Hypothalamus (tissue), 51 donors: ENCODE data around the gene EAPP.
"Not testable (repeated sequence)": the region's sequence is repeated elsewhere in the genome, so short reads cannot be mapped to it uniquely, and the experiment has no call there.

Source experiments
- DNase-seq, 51 donors: peaks; one replicate each; lab custom pipeline; 2025; lab: John Stamatoyannopoulos, UW

Gene EAPP

GRCh38 chr14:34538871-34539406, 562 bp downstream of the EAPP start:
- no peak for DNase-seq

- DNase-seq = not testable (repeated sequence)
These were observed 1.4 kb downstream of the EAPP start for GRCh38 chr14:34538096-34538495.

DNA sequence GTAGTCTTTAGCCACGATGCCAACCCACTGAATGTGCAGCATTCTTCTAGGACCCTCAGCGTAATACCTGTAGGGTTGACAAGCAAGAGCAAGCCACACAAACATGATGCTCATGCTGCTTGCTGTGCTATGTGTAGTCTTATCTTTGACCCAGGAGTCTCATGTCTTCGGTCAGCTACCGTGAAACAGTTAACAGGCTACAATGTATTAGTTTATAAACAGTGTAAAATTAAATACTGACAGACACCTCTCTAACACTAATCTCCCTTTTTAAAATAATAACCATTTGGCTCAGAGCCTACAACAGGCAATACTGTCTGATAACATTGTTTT, 1.9 kb downstream of the EAPP start:
- DNase-seq = no peak

DNA sequence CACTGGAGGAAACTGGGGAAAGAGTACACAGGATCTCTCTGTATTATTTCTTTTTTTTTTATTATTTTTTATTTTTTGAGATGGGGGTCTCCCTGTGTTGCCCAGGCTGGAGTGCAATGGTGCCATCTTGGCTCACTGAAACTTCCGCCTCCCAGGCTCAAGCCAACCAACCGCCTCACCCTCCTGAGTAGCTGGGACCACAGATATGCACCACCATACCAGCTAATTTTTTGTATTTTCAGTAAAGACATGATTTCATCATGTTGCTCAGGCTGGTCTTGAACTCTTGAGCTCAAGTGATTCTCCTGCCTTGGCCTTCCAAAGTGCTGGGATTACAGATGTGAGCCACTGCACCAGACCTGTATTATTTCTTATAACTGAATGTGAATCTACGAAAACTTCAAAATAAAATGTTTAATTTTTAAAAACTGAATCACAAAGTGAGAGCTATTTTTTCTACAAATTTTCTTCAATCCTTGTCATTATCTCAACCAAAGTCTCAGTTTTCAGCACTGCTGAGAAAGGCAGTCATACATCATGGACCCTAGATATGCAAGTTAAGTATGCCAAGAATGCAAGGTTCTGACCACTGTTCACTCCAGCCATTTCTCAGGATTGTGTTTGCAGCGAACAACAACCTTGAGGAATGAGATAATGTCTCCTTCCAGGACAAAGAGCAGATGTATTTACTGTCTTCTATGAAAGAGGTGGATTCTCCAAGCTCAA, 2.4 kb downstream of the EAPP start:
- no peak for DNase-seq

- no peak for DNase-seq
These were observed 11.9 kb downstream of the EAPP start for GRCh38 chr14:34527591-34527990.

GRCh38 chr14:34524216-34524615, 15.3 kb downstream of the EAPP start:
- DNase-seq = not testable (repeated sequence)

DNA sequence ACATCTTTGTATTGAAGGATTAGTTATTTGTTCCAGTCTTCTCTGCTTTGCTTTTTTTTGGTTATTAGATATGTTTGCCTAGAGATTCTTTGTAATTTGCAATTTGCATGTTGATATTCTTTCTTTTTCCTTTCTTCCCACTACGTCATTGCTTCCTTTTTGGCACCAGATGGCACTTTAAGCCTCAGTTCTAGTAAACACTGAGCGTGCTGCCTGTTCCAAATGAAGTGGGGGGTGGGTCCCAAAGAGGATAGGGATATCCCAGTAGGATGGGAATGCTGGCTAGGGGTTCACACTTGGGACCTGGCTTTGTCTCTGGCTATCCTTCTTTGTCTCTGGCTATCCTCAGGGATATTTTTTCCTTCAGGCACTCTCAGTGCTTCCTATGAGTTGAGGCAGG, 17.0 kb downstream of the EAPP start:
- DNase-seq = no peak

GRCh38 chr14:34521071-34521470, 18.4 kb downstream of the EAPP start:
- DNase-seq = not testable (repeated sequence)

GRCh38 chr14:34520304-34520970, 19.1 kb downstream of the EAPP start:
- DNase-seq = not testable (repeated sequence)

- no peak for DNase-seq
These were observed 31.6 kb downstream of the EAPP start for GRCh38 chr14:34507884-34508283.

DNA sequence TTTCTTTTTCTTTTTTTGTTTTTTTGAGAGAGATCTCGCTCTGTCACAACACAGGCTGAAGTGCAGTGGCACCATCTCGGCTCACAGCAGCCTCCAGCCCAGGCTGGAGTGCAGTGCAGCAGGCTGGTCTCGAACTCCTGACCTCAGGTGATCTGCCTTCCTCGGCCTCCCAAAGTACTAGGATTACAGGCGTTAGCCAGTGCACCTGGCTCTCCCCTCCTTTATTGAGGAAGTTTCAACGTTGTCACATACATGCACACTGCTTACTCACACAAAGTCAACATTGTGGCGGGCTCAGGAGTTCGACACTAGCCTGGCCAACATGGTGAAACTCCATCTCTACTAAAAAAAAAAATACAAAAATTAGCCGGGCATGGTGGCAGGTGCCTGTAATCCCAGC, 32.0 kb downstream of the EAPP start:
- DNase-seq = no peak

DNA sequence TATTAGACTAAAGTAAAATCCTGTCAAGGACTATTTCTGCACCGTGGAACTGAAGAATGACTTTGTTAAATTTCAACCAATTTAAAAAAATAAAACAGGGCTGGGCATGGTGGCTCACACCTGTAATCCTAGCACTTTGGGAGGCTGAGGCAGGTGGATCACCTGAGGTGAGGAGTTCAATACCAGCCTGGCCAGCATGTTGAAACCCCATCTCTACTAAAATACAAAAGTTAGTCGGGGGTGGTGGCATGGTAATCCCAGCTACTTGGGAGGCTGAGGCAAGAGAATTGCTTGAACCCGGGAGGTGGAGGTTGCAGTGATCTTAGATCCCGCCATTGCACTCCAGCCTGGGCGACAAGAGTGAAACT, 34.4 kb downstream of the EAPP start:
- not testable (repeated sequence) for DNase-seq

DNA sequence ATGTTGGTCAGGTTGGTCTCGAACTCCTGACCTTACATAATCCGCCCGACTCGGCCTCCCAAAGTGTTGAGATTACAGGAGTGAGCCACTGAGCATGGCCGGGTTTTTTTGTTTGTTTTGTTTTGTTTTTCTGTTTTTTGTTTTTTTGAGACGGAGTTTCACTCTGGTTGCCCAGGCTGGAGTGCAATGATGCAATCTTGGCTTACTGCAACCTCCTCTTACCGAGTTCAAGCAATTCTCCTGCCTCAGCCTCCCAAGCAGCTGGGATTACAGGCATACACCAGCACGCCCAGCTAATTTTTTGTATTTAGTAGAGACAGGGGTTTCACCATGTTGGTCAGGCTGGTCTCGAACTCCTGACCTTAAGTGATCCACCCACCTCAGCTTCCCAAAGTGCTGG, 35.5 kb downstream of the EAPP start:
- DNase-seq = not testable (repeated sequence)

DNA sequence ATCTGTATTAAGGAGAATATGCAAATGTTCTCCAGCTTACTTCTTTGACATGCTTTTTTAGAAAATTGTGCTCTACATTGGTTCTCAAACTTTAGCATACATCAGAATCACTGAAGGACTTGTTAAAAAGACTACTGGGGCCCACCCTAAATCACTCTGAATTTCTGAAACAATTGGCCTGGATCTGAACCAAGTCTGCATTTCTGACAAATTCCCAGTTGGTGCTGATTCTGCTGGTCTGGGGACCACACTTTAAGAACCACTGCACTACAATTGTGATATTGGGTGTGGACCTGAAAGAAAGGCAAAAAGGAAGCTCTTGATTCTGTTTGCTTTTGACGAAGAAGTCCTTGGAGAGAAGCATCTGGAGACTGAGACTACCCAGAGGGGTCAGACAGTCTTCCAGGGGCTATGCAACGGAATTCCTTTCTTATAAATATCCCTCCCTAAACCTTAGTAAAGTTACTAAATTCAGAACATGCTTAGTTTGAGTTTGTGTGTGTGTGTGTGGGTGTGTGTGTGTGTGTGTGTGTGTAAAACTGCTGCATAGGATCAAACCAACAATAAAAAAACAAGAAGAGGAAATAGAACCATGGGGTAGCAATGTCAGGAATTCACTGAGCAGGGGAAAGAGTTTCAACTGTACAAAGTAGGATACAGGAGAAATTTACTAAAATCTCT, 36.8 kb downstream of the EAPP start:
- DNase-seq = no peak

GRCh38 chr14:34502001-34502400, 37.5 kb downstream of the EAPP start:
- DNase-seq = no peak

DNA sequence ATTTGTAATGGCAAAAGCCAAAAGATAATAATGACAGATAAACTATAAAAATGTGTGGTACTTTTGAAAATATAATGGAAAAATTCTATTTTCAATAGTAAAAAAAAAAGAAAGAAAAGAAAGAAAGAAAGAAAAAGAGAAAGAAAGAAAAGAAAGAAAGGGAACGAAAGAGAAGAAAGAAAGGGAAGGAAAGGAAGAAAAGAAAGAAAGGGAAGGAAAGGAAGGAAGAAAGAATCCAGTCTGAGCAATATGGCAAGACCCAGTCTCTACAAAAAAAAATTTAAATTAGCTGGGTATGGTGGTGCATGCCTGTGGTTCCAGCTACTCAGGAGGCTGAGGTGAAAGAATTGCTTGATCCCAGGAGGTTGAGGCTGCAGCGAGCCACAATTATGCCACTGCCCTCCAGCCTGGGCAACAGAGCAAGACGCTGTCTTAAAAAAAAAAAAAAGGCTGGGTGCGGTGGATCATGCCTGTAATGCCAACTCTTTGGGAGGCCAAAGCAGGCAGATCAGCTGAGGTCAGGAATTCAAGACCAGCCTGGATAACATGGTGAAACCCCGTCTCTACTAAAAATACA, 38.4 kb downstream of the EAPP start:
- DNase-seq = no peak

GRCh38 chr14:34498684-34499412, 40.7 kb downstream of the EAPP start:
- DNase-seq = peak in 1 of 51 donors; percentile 1

GRCh38 chr14:34496679-34497513, 42.6 kb downstream of the EAPP start:
- peak in 47 of 51 donors; percentile 6 to 87 (median 52) for DNase-seq

DNA sequence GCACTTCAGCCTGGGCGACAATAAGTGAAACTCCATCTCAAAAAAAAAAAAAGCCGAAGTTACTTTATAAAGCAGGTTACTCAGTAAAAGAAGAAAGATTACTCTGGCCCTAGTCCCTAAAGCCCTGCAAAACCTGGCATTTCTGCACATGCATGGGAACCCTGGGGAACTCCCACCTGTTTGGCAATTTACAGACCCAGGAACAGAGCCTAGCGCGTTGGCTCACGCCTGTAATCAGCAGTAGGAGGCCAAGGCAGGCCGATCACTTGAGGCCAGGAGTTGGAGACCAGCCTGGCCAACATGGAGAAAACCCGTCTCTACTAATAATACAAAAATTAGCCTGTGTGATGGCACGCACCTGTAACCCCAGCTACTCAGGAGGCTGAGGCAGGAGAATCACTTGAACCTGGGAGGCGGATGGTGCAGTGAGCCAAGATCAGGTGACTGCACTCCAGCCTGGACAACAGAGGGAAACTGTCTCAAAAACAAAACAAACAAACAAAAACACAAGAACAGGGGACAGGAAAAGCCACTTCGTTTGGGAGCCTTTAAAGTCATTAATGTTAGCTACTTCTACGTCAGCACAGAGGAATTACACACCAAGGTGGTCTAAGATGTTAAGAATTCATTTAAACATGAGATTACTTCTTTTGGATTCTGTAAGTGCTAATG, 43.4 kb downstream of the EAPP start:
- DNase-seq = no peak
